ENCODE results near the gene PRR19. TPM values are rescaled to one million over a fixed set of nuclear protein-coding genes. Genes with fewer than 3 reads are reported as not detected.

Gene PRR19
- total RNA-seq, 2 donors from 2014 or later, result 0.59 TPM; not detected in 1

GRCh38 chr19:42313096-42313839, 11.3 kb downstream of the PRR19 start, which contains the start of gene TMEM145:
TSS of gene TMEM145 (plus strand) at chr19:42313309. CDS start at chr19:42313377, 68 bp downstream.
- no peak for DNase-seq (ENCODE audit: low spot score)
- no peaks in the 10 kb centered on the region for H3K9me3 ChIP-seq
- peaks cover 0 to 14% of the 10 kb centered on the region in 2 donors for H3K4me1 ChIP-seq
- H3K4me3 ChIP-seq, result peak within 1 kb of the TSS; percentile 50 to 57
- no peaks in the 10 kb centered on the region for H3K27me3 ChIP-seq
- H3K36me3 ChIP-seq, result no peaks in the 10 kb centered on the region
- no peak within 1 kb of the TSS for H3K27ac ChIP-seq
- peak in 1 of 2 donors; percentile 40 for TF ChIP-seq CTCF (IDR thresholded peaks at IDR 0.05)

- Histone ChIP-seq H3K36me3 (no peaks in the 10 kb centered on the region), H3K4me3 (peak overlapping the region in 1 of 2 donors; percentile 57), H3K9me3 (no peaks in the 10 kb centered on the region), H3K27ac (no peak overlapping the region), H3K4me1 (peaks cover 0 to 14% of the 10 kb centered on the region in 2 donors), H3K27me3 (no peaks in the 10 kb centered on the region)
- no peak for TF ChIP-seq CTCF (IDR thresholded peaks at IDR 0.05)
- no peak for DNase-seq (ENCODE audit: low spot score)
Measured at GRCh38 chr19:42313840-42314755, 12.2 kb downstream of the PRR19 start.

- no peak for TF ChIP-seq CTCF (IDR thresholded peaks at IDR 0.05)
- H3K4me1 ChIP-seq, result peaks cover 0 to 14% of the 10 kb centered on the region in 2 donors
- DNase-seq (ENCODE audit: low spot score), result no peak
- H3K9me3 ChIP-seq, result no peaks in the 10 kb centered on the region
- no peaks in the 10 kb centered on the region for H3K27me3 ChIP-seq
- H3K4me3 ChIP-seq, result no peak overlapping the region
- H3K36me3 ChIP-seq, result no peaks in the 10 kb centered on the region
- H3K27ac ChIP-seq, result no peak overlapping the region
Measured at GRCh38 chr19:42315024-42315423, 13.1 kb downstream of the PRR19 start.

- Histone ChIP-seq H3K36me3 (no peaks in the 10 kb centered on the region), H3K4me1 (peaks cover 0 to 14% of the 10 kb centered on the region in 2 donors), H3K4me3 (no peak overlapping the region), H3K27ac (no peak overlapping the region), H3K27me3 (no peaks in the 10 kb centered on the region), H3K9me3 (no peaks in the 10 kb centered on the region)
- no peak for TF ChIP-seq CTCF (IDR thresholded peaks at IDR 0.05)
- no peak for DNase-seq (ENCODE audit: low spot score)
Measured at GRCh38 chr19:42316223-42317211, 14.6 kb downstream of the PRR19 start.

GRCh38 chr19:42317535-42317934, 15.6 kb downstream of the PRR19 start:
- Histone ChIP-seq H3K27ac (no peak overlapping the region), H3K4me3 (no peak overlapping the region), H3K4me1 (peaks cover 0 to 14% of the 10 kb centered on the region in 2 donors), H3K27me3 (no peaks in the 10 kb centered on the region), H3K9me3 (no peaks in the 10 kb centered on the region), H3K36me3 (no peaks in the 10 kb centered on the region)
- DNase-seq (ENCODE audit: low spot score), result no peak
- TF ChIP-seq CTCF (IDR thresholded peaks at IDR 0.05), result no peak
